GM13976 (cell line): ENCODE results near the gene SPATA3.

ENCODE experiments used
- DNase-seq: peaks from one replicate; pipeline ENCODE4 v3.0.0; 2012; ENCODE audit warnings: low spot score
- in situ Hi-C: fragments of 300-500 bp; cut with MboI; formaldehyde crosslinking; loops from one replicate; pipeline ENCODE4 v1.12.0; 2022; ENCODE audit warnings: low sequenced_read_pairs, mixed read lengths, inconsistent platforms; ENCODE audit not compliant: unreplicated experiment
- TF ChIP-seq, protein P1 (sequence below): IDR thresholded peaks from 2 replicates; pipeline ENCODE4 v1.5.1; 2012; ENCODE audit warnings: borderline replicate concordance, mild to moderate bottlenecking; ENCODE audit not compliant: insufficient read depth; ENCODE audit errors: extremely low read depth, missing control alignments, control extremely low read depth

Gene SPATA3

DNA sequence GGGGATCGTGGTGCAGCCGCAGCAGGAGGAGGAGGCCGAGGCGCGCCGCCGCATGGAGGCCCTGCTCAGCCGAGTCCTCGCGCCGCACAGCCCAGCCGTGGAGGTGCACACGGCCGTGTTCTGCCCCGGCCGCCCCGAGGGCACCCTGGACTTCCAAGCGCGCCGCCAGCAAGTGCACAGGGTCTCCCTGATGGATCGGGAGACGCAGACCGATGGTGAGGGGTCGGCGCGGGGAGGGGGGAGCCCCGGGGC lies 5.1 kb upstream of the SPATA3 start:
- no peak for DNase-seq
- TF ChIP-seq, protein P1, sequence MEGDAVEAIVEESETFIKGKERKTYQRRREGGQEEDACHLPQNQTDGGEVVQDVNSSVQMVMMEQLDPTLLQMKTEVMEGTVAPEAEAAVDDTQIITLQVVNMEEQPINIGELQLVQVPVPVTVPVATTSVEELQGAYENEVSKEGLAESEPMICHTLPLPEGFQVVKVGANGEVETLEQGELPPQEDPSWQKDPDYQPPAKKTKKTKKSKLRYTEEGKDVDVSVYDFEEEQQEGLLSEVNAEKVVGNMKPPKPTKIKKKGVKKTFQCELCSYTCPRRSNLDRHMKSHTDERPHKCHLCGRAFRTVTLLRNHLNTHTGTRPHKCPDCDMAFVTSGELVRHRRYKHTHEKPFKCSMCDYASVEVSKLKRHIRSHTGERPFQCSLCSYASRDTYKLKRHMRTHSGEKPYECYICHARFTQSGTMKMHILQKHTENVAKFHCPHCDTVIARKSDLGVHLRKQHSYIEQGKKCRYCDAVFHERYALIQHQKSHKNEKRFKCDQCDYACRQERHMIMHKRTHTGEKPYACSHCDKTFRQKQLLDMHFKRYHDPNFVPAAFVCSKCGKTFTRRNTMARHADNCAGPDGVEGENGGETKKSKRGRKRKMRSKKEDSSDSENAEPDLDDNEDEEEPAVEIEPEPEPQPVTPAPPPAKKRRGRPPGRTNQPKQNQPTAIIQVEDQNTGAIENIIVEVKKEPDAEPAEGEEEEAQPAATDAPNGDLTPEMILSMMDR: no peak
- in situ Hi-C loops: loop anchor here (10.0 kb wide), 1 partner anchor 146 kb away; no protein-coding TSS in a partner anchor

DNA sequence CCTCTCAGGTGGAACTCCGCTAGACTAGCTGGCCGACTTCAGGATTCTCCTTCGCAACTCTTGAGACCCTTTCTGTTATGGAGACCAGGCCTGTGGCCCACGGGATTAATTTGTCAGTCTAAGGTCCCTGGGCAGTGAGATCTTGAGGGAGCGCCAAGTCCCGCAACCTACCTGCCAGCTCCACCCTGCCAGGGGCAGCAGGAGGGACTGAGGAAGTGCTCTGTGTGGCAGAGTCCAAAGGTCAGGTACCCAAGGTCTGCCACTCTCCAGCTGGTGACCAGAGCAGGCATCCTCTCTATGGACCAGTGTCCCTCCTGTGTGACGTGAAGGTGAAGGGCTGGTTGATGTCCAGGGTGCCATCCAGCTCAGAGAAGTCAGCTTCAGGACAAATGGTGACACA lies 4.3 kb upstream of the SPATA3 start:
- DNase-seq: no peak
- TF ChIP-seq, protein P1: no peak
- in situ Hi-C loops: loop anchor here (10.0 kb wide), 1 partner anchor 147 kb away; no protein-coding TSS in a partner anchor

DNA sequence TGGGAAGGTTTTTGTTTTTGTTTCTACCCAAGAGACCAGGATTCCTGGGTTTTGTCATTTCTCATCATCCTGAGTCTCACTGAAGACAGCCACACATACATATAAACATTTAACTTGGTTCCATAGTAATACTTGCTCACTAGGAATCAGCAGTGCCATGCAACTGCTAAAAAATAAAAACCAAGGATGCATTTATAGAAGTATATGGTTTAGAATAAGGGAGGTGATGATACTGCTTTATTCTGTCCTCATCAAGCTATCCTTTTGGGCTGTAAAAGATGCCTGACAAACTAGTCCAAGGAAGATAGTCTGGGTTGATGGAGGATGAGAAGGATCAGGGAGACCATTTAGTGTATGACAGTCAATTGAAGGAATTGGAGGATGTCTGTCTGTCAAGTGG lies 740 bp downstream of the SPATA3 start:
- in situ Hi-C loops: loop anchor here (10.0 kb wide), 1 partner anchor 152 kb away; no protein-coding TSS in a partner anchor
- no peak for DNase-seq
- TF ChIP-seq, protein P1: no peak

DNA sequence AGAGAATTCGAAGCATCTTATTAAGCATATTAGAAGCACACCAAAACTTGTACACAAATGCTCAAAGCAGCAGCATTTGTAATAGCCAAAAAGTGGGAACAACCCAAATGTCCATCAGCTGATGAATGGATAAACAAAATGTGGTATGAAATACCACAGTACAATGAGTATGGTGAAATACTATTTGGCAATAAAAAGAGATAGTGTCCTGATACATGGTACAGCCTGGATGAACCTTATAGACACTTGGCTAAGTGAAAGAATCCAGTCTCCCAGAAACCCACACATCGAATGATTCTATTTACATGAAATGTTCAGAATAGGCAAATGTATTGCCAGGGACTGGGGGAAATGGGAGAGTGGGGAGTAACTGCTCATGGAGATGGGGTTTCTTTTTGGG lies 3.0 kb downstream of the SPATA3 start:
- TF ChIP-seq, protein P1: no peak
- in situ Hi-C loops: loop anchor here (10.0 kb wide), 1 partner anchor 154 kb away; no protein-coding TSS in a partner anchor
- DNase-seq: no peak

DNA sequence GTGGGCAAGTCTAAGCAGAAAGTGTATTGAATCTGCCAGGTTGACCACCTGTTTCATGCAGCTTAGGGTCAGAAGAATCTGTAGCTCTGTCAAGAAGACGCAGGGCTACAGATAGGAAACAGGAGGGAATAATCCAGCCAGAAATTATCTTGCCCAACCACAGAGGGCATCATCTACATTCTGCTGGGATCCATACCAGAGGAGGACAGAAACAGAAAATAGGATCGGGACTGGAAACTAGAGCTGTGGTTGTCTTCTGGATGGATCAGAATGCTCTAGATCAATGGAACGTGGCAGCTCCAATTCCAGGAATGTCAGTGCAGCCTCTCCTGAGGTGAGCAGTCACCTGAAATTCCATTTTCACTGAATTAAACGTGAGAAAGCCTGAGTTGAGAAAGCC lies 3.6 kb downstream of the SPATA3 start:
- TF ChIP-seq, protein P1: no peak
- in situ Hi-C loops: loop anchor here (10.0 kb wide), 1 partner anchor 155 kb away; no protein-coding TSS in a partner anchor
- no peak for DNase-seq

DNA sequence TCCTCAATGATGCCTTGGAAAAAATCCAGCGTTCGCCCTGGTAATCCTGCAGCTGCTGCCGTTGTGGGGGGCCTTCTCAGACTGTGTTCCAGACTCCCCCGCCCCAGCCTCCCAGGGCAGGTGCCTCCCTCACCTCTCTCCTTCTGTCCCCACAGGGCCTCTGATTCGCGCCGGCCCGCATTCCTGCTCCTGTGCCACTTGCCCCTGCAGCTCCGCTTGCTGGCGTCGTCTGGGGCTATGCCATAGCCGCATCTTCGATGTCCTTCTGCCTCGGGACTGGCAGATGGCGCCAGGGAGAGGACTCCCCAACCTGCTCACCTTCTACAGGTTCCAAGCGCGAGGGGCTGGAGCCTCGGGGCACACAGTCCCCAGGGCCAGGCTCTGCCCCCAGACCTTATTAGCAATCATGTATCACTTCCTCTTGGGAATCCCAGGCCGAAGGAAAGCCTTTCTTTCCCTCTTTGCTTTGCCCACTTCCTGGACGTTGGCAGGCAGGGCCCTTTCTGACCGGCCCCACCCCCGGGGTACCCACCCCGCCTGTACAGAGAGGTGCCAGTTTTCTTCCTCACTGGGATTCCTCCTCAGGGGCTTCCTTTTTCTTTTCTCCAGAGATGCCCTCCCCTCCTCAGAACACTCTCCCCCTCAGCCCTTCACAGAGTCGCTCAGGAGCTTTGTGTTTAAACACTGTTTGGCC lies 4.4 kb downstream of the SPATA3 start:
- in situ Hi-C loops: no loop called here
- DNase-seq: no peak
- TF ChIP-seq, protein P1: no peak

DNA sequence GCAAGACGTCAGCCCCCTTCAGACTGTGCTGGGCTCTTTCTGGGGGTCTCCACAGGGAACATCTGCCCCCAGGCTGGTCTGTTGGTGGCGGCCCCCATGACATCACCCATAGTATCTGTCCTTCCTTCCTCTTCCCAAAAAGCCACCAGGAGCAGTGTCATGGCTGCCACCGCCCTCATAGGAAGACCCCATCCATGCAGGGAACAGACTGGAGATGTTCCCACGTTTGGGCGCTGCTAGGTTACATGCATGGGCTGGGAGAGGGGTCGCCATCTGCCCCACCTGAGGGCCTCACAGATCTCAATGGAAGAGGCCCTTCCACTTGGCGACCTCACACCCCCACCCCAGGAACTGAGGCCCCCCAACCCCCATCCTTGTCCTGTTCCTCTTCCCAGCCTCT lies 5.1 kb downstream of the SPATA3 start:
- TF ChIP-seq, protein P1: no peak
- in situ Hi-C loops: no loop called here
- no peak for DNase-seq
